ENCODE results near the gene DCBLD2. TPM values are rescaled to one million over a fixed set of nuclear protein-coding genes. Genes with fewer than 3 reads are reported as not detected.

The DCBLD2 gene
- total RNA-seq, 1 donor from 2014 or later: 2.3 TPM

GRCh38 chr3:98793971-98794370 is 107.5 kb downstream of the DCBLD2 start:
- H3K27me3 Mint-ChIP-seq (ENCODE audit: insufficient read depth): peaks cover 3% of the 10 kb centered on the region
- intact Hi-C loops (cut with micrococcal nuclease): no loop called here
- H3K4me1 Mint-ChIP-seq (ENCODE audit: low read depth): no peaks in the 10 kb centered on the region
- H3K36me3 Mint-ChIP-seq (ENCODE audit: low read depth): no peaks in the 10 kb centered on the region
- H3K4me3 Mint-ChIP-seq: no peak overlapping the region
- DNase-seq (ENCODE audit: low spot score): no peak
- H3K27ac Mint-ChIP-seq: no peak overlapping the region
- H3K9me3 Mint-ChIP-seq: no peaks in the 10 kb centered on the region

GRCh38 chr3:98791341-98792325 is 109.9 kb downstream of the DCBLD2 start:
- Mint-ChIP-seq H3K36me3 (ENCODE audit: low read depth) (no peaks in the 10 kb centered on the region), H3K9me3 (no peaks in the 10 kb centered on the region), H3K4me1 (ENCODE audit: low read depth) (peaks cover 2% of the 10 kb centered on the region), H3K27ac (no peak overlapping the region), H3K27me3 (ENCODE audit: insufficient read depth) (peaks cover 7% of the 10 kb centered on the region), H3K4me3 (no peak overlapping the region)
- intact Hi-C loops (cut with micrococcal nuclease): no loop called here
- no peak for DNase-seq (ENCODE audit: low spot score)

DNA sequence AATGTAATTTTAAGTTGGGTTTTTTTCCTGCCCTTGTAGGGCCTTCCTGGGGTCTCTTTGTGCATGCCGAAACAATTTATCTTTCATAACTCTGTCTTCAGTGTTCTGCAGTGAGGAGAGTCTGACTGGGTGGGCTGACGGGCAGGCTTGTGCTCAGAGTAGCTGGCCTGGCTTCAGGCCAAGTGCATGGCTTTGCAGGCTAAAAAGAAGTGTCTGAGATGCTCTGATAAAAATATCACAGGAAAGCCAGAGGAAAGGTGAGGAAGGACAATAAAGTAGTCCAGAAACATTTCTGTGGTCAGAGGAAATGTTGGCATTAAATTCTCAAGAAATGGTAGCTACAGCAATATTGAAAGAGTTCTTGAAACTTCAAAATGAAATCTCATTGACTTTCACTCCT is 112.8 kb downstream of the DCBLD2 start:
- Mint-ChIP-seq H3K36me3 (ENCODE audit: low read depth) (no peaks in the 10 kb centered on the region), H3K9me3 (no peaks in the 10 kb centered on the region), H3K27me3 (ENCODE audit: insufficient read depth) (peaks cover 8% of the 10 kb centered on the region), H3K27ac (no peak overlapping the region), H3K4me1 (ENCODE audit: low read depth) (peaks cover 11% of the 10 kb centered on the region), H3K4me3 (no peak overlapping the region)
- no peak for DNase-seq (ENCODE audit: low spot score)
- intact Hi-C loops (cut with micrococcal nuclease): no loop called here

GRCh38 chr3:98787181-98787580 is 114.3 kb downstream of the DCBLD2 start:
- intact Hi-C loops (cut with micrococcal nuclease): no loop called here
- no peak overlapping the region for H3K4me3 Mint-ChIP-seq
- H3K27ac Mint-ChIP-seq: no peak overlapping the region
- no peaks in the 10 kb centered on the region for H3K9me3 Mint-ChIP-seq
- H3K4me1 Mint-ChIP-seq (ENCODE audit: low read depth): peaks cover 11% of the 10 kb centered on the region
- no peak for DNase-seq (ENCODE audit: low spot score)
- H3K27me3 Mint-ChIP-seq (ENCODE audit: insufficient read depth): peaks cover 8% of the 10 kb centered on the region
- no peaks in the 10 kb centered on the region for H3K36me3 Mint-ChIP-seq (ENCODE audit: low read depth)

GRCh38 chr3:98786364-98787006 is 115.0 kb downstream of the DCBLD2 start:
- Mint-ChIP-seq H3K36me3 (ENCODE audit: low read depth) (no peaks in the 10 kb centered on the region), H3K27me3 (ENCODE audit: insufficient read depth) (peaks cover 8% of the 10 kb centered on the region), H3K4me3 (no peak overlapping the region), H3K27ac (peak overlapping the region; percentile 10), H3K4me1 (ENCODE audit: low read depth) (peaks cover 11% of the 10 kb centered on the region), H3K9me3 (no peaks in the 10 kb centered on the region)
- no peak for DNase-seq (ENCODE audit: low spot score)
- intact Hi-C loops (cut with micrococcal nuclease): no loop called here

GRCh38 chr3:98784666-98785600 is 116.6 kb downstream of the DCBLD2 start:
- no peaks in the 10 kb centered on the region for H3K36me3 Mint-ChIP-seq (ENCODE audit: low read depth)
- no peaks in the 10 kb centered on the region for H3K9me3 Mint-ChIP-seq
- no peak for DNase-seq (ENCODE audit: low spot score)
- H3K27me3 Mint-ChIP-seq (ENCODE audit: insufficient read depth): peaks cover 6% of the 10 kb centered on the region
- peak overlapping the region; percentile 49 for H3K27ac Mint-ChIP-seq
- intact Hi-C loops (cut with micrococcal nuclease): no loop called here
- peaks cover 11% of the 10 kb centered on the region for H3K4me1 Mint-ChIP-seq (ENCODE audit: low read depth)
- H3K4me3 Mint-ChIP-seq: no peak overlapping the region

GRCh38 chr3:98784042-98784441 is 117.5 kb downstream of the DCBLD2 start:
- Mint-ChIP-seq H3K9me3 (no peaks in the 10 kb centered on the region), H3K27me3 (ENCODE audit: insufficient read depth) (peaks cover 5% of the 10 kb centered on the region), H3K4me3 (no peak overlapping the region), H3K36me3 (ENCODE audit: low read depth) (no peaks in the 10 kb centered on the region), H3K4me1 (ENCODE audit: low read depth) (peaks cover 12% of the 10 kb centered on the region), H3K27ac (no peak overlapping the region)
- DNase-seq (ENCODE audit: low spot score): no peak
- intact Hi-C loops (cut with micrococcal nuclease): no loop called here

GRCh38 chr3:98782824-98783500 is 118.5 kb downstream of the DCBLD2 start:
- DNase-seq (ENCODE audit: low spot score): no peak
- intact Hi-C loops (cut with micrococcal nuclease): no loop called here

GRCh38 chr3:98780343-98780742 is 121.2 kb downstream of the DCBLD2 start:
- no peaks in the 10 kb centered on the region for H3K36me3 Mint-ChIP-seq (ENCODE audit: low read depth)
- no peaks in the 10 kb centered on the region for H3K27me3 Mint-ChIP-seq (ENCODE audit: insufficient read depth)
- H3K4me3 Mint-ChIP-seq: no peak overlapping the region
- DNase-seq (ENCODE audit: low spot score): no peak
- H3K9me3 Mint-ChIP-seq: no peaks in the 10 kb centered on the region
- no peak overlapping the region for H3K27ac Mint-ChIP-seq
- intact Hi-C loops (cut with micrococcal nuclease): no loop called here
- H3K4me1 Mint-ChIP-seq (ENCODE audit: low read depth): peaks cover 10% of the 10 kb centered on the region

More at GRCh38 chr3:98782824-98783500, 118.5 kb downstream of the DCBLD2 start:
- H3K4me3 Mint-ChIP-seq: no peak overlapping the region
- H3K36me3 Mint-ChIP-seq (ENCODE audit: low read depth): no peaks in the 10 kb centered on the region
- peaks cover 2% of the 10 kb centered on the region for H3K27me3 Mint-ChIP-seq (ENCODE audit: insufficient read depth)
- no peak overlapping the region for H3K27ac Mint-ChIP-seq
- H3K9me3 Mint-ChIP-seq: no peaks in the 10 kb centered on the region
- peaks cover 21% of the 10 kb centered on the region for H3K4me1 Mint-ChIP-seq (ENCODE audit: low read depth)

DNA sequence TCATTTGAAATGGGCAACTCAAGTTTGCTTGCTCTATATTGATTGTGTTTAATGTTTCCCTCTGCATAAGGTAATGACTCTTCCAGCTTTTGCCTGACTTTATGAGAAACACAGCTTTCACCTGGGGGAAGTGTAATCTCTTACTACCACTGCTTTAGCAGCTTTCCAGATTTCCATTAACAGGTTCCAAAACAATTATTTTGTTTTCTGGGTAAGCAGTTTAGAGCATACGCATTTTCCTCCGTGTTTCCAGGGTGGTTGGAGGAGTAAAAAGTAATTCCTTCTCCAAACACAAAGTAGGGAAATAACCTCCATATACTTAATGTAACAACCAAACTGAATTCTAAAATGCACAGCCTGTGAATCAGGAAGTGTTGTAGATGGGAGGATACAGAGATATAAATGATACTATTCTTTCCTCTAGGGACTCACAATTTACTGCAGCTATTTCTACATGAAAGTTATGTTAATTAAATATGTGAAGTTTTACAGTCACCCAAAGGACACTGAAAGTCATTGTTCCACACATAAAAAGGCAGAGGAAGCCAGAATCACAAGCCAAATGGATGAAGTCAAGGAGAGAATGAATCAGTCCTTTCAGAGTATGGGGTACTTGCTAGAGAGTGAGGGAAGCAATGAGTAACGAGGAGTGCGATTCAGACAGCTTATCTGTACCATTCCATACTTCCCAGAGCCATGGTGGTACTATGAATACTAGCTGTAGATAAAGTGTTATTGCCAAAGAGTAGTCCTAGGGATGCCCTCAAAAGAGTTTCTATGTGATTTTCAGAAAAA is 121.8 kb downstream of the DCBLD2 start:
- Mint-ChIP-seq H3K36me3 (ENCODE audit: low read depth) (no peaks in the 10 kb centered on the region), H3K27me3 (ENCODE audit: insufficient read depth) (no peaks in the 10 kb centered on the region), H3K9me3 (no peaks in the 10 kb centered on the region), H3K4me3 (no peak overlapping the region), H3K27ac (no peak overlapping the region), H3K4me1 (ENCODE audit: low read depth) (peaks cover 10% of the 10 kb centered on the region)
- DNase-seq (ENCODE audit: low spot score): no peak
- intact Hi-C loops (cut with micrococcal nuclease): no loop called here

GRCh38 chr3:98778852-98779413 is 122.6 kb downstream of the DCBLD2 start:
- no peaks in the 10 kb centered on the region for H3K36me3 Mint-ChIP-seq (ENCODE audit: low read depth)
- no peak overlapping the region for H3K4me3 Mint-ChIP-seq
- no peaks in the 10 kb centered on the region for H3K27me3 Mint-ChIP-seq (ENCODE audit: insufficient read depth)
- H3K4me1 Mint-ChIP-seq (ENCODE audit: low read depth): peaks cover 10% of the 10 kb centered on the region
- no peaks in the 10 kb centered on the region for H3K9me3 Mint-ChIP-seq
- intact Hi-C loops (cut with micrococcal nuclease): no loop called here
- no peak overlapping the region for H3K27ac Mint-ChIP-seq
- DNase-seq (ENCODE audit: low spot score): no peak
